ENCODE data around the gene TNK1. TPM values are rescaled to one million over a fixed set of nuclear protein-coding genes. Genes with fewer than 3 reads are reported as not detected.
A peak's percentile ranks its signal among the peaks of the same experiment; 100 is the strongest.

Gene TNK1
- total RNA-seq, 1 donor from 2014 or later: 0.43 TPM

DNA sequence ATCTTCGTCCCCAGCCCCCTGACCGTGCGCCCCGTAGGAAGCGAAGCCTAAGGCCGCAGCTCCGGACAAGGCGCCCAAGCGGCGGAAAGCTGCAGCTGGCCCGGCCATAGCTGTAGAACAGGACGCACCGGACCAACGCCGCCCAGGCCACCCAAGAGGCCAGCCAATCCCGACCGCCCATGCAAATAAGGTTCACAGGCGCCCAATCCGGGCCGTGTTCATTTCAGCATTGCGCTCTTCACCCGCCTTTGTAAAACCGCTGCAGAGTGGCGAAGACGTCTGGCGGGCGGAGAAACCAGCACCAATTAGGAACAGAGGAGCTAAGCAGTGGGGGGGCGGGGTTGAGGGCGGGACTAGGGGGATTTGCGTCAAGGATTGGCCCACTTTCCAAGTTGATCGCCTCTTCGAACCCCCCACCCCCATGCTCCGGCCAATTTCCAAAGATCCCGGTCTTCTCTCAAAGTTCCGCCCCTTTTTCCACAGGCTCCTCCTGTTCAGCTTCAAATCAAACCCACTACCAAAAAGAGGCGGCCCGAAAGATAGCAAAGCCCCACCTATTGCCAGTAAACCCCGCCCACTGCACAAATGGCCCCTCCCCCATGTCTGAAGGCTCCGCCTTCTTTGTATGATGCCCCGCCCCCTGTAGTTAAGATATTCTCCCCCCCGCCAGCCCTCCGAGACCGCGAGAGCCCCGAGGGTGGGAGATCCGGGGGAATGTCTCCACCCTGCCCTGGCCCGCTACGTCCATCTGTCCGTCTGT, 23.3 kb downstream of the TNK1 start, which contains the start of gene TMEM256:
Gene TMEM256, minus strand, starts transcription at position 121 of the 760 bp plus-strand sequence. Its CDS starts 13 bp downstream, at position 108.
- intact Hi-C loops (cut with DNase I): loop anchor here (1.0 to 10.0 kb wide), 7 partner anchors 10 to 281 kb away; partner anchors contain the start of genes PLSCR3, POLR2A, SENP3 and TMEM102
- Histone ChIP-seq H3K4me3 (peak within 1 kb of the TSS; percentile 69 to 85), H3K36me3 (peaks cover 0 to under 1% of the 10 kb centered on the region in 2 donors), H3K9me3 (no peaks in the 10 kb centered on the region), H3K27me3 (no peaks in the 10 kb centered on the region), H3K27ac (peak within 1 kb of the TSS; percentile 89 to 92), H3K4me1 (peaks cover 0 to 22% of the 10 kb centered on the region in 2 donors)
- DNase-seq (ENCODE audit: low spot score in 2 of 2): peak; percentile 97 to 100
- TF ChIP-seq, protein P1, sequence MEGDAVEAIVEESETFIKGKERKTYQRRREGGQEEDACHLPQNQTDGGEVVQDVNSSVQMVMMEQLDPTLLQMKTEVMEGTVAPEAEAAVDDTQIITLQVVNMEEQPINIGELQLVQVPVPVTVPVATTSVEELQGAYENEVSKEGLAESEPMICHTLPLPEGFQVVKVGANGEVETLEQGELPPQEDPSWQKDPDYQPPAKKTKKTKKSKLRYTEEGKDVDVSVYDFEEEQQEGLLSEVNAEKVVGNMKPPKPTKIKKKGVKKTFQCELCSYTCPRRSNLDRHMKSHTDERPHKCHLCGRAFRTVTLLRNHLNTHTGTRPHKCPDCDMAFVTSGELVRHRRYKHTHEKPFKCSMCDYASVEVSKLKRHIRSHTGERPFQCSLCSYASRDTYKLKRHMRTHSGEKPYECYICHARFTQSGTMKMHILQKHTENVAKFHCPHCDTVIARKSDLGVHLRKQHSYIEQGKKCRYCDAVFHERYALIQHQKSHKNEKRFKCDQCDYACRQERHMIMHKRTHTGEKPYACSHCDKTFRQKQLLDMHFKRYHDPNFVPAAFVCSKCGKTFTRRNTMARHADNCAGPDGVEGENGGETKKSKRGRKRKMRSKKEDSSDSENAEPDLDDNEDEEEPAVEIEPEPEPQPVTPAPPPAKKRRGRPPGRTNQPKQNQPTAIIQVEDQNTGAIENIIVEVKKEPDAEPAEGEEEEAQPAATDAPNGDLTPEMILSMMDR (IDR thresholded peaks at IDR 0.05): peak in 2 of 3 experiments; percentile 5 to 25

DNA sequence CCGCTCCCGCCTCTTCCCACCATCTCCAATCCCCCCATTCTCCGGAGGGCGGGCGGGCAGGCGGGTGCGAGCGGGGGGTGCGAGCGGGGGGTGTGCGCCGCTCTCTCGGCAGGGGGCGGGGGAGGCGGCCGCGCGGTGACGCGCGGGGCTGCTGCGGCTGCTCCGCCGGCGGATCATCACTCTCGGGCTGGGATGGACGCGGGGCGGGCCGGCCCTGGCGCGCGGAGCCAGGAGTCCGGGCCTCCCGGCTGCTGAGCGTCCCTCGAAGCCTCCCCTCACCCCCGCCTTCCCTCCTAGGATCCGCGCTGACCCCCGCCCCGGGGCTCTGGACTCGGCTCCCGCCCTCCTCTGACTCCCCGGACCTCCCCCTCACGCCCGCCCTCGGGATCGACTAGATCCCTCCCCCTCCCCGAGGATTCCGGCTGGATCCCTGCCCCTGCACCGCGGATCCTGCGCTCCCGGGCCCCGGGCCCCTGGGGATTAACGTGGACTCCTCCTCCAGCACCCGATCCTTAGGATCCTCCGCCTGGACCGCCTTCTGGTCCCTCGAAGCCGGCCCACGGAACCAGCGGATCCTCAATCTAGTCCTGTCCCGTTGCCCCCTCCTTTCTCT, 24.0 kb downstream of the TNK1 start:
- Histone ChIP-seq H3K9me3 (no peaks in the 10 kb centered on the region), H3K4me1 (peaks cover 0 to 22% of the 10 kb centered on the region in 2 donors), H3K27me3 (no peaks in the 10 kb centered on the region), H3K36me3 (peaks cover 0 to 7% of the 10 kb centered on the region in 2 donors), H3K27ac (peak overlapping the region; percentile 89 to 92), H3K4me3 (peak overlapping the region; percentile 67 to 85)
- intact Hi-C loops (cut with DNase I): loop anchor here (1.0 to 10.0 kb wide), 6 partner anchors 11 to 280 kb away; partner anchors contain the start of genes PLSCR3, POLR2A, SENP3 and TMEM102
- DNase-seq (ENCODE audit: low spot score in 2 of 2): peak in 1 of 2 donors; percentile 86
- TF ChIP-seq, protein P1 (IDR thresholded peaks at IDR 0.05): no peak

DNA sequence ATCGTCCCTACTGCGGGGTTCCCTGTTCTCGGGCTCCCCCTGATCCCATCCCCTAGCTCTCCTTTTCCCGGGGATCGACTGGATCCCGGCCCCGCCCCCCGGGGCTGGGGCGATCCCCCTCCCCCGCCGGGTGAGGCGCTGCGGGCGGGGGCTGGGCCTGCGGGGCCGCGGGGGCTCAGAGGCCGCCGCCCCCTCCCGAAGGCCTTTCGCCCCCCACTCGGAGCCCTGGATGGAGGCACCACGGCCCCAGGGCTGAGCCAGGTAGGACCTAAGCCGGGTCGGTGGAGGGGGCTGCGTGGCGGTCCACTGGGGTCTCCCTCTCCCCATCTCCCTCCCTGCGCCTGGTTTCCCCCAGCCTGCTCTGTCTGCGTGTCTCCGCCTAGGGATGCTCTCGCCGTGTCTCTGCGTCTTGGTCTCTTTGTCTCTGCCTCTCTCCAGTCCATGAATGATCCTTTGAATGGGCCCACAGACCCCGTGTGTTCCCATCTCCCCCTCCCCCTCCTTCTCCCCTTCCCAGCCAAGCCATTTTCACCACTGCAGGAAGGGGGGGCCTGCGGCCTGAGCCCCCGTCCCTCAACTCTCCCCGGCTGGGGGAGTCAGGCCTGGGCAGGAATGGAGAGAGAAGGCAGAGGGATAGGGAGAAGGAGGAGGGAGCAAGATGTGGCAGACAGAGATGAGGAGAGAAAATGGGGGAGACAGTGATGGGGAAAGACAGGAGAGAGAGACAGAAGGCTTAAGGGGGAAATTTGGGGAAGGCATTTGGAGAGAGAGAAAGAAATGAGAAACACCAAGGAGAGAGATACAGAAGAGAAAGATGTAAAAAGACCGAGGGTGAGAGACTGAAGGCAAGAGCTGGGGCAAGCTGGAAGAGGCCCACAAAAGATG, 24.7 kb downstream of the TNK1 start:
- Histone ChIP-seq H3K27me3 (no peaks in the 10 kb centered on the region), H3K36me3 (peaks cover 0 to 7% of the 10 kb centered on the region in 2 donors), H3K4me1 (peaks cover 0 to 22% of the 10 kb centered on the region in 2 donors), H3K9me3 (no peaks in the 10 kb centered on the region), H3K4me3 (peak overlapping the region; percentile 67 to 85), H3K27ac (peak overlapping the region; percentile 89 to 92)
- TF ChIP-seq, protein P1 (IDR thresholded peaks at IDR 0.05): no peak
- intact Hi-C loops (cut with DNase I): loop anchor here (2.0 to 10.0 kb wide), 2 partner anchors 155 to 279 kb away; partner anchors contain the start of genes SENP3, TP53 and WRAP53
- no peak for DNase-seq (ENCODE audit: low spot score in 2 of 2)

DNA sequence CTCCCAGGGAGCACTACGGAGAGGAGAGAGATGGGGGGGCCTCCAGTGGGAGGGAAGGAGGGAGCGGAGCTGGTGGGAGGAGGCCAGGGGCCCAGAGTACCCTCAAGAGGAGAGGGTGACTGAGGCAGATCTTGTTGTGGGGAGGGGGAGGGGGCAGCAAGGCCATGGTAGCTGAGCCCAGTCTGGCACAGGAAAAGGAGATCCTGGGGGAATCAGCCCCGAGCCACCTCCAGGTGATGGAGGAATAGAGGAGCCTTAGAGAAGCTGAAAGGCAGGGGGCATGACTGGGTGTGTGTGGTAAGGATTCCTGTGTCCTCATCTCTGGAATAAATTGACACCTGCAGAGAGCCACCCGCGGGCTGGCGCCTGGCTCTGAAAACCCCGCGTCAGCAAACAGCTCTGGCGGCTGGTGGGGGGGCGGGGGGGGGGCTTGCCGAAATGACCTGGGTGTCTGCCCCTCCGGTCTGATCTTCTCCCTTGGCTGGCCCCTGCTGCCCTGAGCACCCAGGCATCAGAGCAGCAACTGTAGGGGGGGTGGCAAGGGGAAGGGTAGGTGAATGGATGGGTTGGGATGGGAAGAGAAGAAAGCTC, 25.4 kb downstream of the TNK1 start:
- Histone ChIP-seq H3K27me3 (no peaks in the 10 kb centered on the region), H3K4me1 (peaks cover 0 to 22% of the 10 kb centered on the region in 2 donors), H3K9me3 (no peaks in the 10 kb centered on the region), H3K36me3 (peaks cover 0 to 7% of the 10 kb centered on the region in 2 donors), H3K4me3 (peak overlapping the region in 1 of 2 donors; percentile 85), H3K27ac (peak overlapping the region; percentile 89 to 92)
- TF ChIP-seq, protein P1 (IDR thresholded peaks at IDR 0.05): no peak
- intact Hi-C loops (cut with DNase I): loop anchor here (10.0 kb wide), 1 partner anchor 278 kb away; the partner anchor contains the start of genes TP53 and WRAP53
- DNase-seq (ENCODE audit: low spot score in 2 of 2): no peak
